ENCODE measurements around the gene OGT.
"Not testable (repeated sequence)": the region's sequence is repeated elsewhere in the genome, so short reads cannot be mapped to it uniquely, and the experiment has no call there.

OGT gene

GRCh38 chrX:71547339-71547738, 14.4 kb downstream of the OGT start:
- TF ChIP-seq, protein P1, sequence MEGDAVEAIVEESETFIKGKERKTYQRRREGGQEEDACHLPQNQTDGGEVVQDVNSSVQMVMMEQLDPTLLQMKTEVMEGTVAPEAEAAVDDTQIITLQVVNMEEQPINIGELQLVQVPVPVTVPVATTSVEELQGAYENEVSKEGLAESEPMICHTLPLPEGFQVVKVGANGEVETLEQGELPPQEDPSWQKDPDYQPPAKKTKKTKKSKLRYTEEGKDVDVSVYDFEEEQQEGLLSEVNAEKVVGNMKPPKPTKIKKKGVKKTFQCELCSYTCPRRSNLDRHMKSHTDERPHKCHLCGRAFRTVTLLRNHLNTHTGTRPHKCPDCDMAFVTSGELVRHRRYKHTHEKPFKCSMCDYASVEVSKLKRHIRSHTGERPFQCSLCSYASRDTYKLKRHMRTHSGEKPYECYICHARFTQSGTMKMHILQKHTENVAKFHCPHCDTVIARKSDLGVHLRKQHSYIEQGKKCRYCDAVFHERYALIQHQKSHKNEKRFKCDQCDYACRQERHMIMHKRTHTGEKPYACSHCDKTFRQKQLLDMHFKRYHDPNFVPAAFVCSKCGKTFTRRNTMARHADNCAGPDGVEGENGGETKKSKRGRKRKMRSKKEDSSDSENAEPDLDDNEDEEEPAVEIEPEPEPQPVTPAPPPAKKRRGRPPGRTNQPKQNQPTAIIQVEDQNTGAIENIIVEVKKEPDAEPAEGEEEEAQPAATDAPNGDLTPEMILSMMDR (conservative IDR thresholded peaks at IDR 0.05; ENCODE audit: low read length): no peak
- no peak for DNase-seq (ENCODE audit: low read depth)
- no peak overlapping the region for H3K4me3 ChIP-seq (ENCODE audit: low read length)

DNA sequence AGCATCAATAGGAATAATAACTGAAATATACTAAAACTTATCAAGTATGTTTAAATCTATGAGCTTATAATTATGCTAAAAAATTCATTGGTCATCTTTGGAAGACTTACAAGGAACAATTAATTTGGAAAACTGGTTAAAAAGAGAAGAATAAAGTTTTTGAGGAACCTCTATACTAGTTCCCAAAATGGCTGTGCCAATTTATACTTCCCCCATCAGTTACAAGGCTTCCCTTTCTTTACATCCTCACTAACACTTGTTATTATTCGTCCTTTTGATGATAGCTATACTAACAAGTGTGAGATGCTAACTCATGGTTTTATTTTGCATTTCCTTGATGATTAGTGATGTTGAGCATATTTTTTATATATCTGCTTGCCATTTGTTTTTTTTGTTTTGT, 17.1 kb downstream of the OGT start:
- no peak for DNase-seq (ENCODE audit: low read depth)
- TF ChIP-seq, protein P1 (conservative IDR thresholded peaks at IDR 0.05; ENCODE audit: low read length): no peak

GRCh38 chrX:71550578-71550977, 17.7 kb downstream of the OGT start:
- no peak overlapping the region for H3K4me3 ChIP-seq (ENCODE audit: low read length)
- TF ChIP-seq, protein P1 (conservative IDR thresholded peaks at IDR 0.05; ENCODE audit: low read length): no peak

More for the DNA sequence above, 17.1 kb downstream of the OGT start:
- H3K4me3 ChIP-seq (ENCODE audit: low read length): no peak overlapping the region

DNA sequence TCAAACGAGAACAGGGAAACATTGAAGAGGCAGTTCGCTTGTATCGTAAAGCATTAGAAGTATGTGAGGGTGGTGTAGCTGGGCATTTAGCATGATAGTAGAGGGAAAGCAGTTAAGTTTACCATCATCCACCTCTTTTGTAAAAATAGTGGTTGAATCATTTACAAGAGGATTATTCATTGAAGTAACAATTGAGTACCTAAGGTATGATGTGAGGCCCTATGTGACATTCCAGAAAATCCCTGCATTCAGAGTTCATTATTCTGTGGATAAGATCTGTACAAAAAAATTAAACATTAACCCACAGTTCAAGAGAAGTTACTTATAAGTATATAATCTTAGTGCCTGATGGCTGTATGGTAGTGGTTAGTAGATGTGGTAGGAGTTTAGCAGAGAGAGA, 23.1 kb downstream of the OGT start:
- TF ChIP-seq, protein P1 (conservative IDR thresholded peaks at IDR 0.05; ENCODE audit: low read length): no peak
- H3K4me3 ChIP-seq (ENCODE audit: low read length): no peak overlapping the region

More at GRCh38 chrX:71550578-71550977, 17.7 kb downstream of the OGT start:
- no peak for DNase-seq (ENCODE audit: low read depth)

GRCh38 chrX:71558920-71559319, 26.0 kb downstream of the OGT start:
- no peak for DNase-seq (ENCODE audit: low read depth)

More for the DNA sequence above, 23.1 kb downstream of the OGT start:
- DNase-seq (ENCODE audit: low read depth): no peak

DNA sequence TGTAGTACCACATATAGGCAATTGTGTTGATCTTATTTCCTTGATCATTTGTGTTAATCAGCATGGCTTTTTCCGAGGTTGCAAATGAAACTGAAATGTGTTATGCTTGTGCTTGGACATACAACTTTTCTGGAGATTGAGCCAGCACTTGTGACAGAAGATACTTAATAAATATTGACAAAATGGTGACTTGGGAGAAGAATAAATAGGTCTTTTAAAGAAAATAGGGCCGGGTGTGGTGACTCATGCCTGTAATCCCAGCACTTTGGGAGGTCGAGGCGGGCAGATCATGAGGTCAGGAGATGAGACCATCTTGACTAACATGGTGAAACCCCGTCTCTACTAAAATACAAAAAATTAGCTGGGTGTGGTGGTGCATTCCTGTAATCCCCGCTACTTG, 26.9 kb downstream of the OGT start:
- H3K4me3 ChIP-seq (ENCODE audit: low read length); DNase-seq (ENCODE audit: low read depth): not testable (repeated sequence)

More at GRCh38 chrX:71558920-71559319, 26.0 kb downstream of the OGT start:
- H3K4me3 ChIP-seq (ENCODE audit: low read length): no peak overlapping the region
- TF ChIP-seq, protein P1 (conservative IDR thresholded peaks at IDR 0.05; ENCODE audit: low read length): no peak

GRCh38 chrX:71563921-71564320, 31.0 kb downstream of the OGT start:
- no peak for DNase-seq (ENCODE audit: low read depth)
- H3K4me3 ChIP-seq (ENCODE audit: low read length): no peak overlapping the region
- TF ChIP-seq, protein P1 (conservative IDR thresholded peaks at IDR 0.05; ENCODE audit: low read length): no peak

Measured in AG10803 (cell line).